Measurements from ENCODE around the gene ZNHIT1.

GRCh38 chr7:101251871-101252659 is 34.1 kb downstream of the ZNHIT1 start:
- no peak for TF ChIP-seq CTCF (IDR thresholded peaks at IDR 0.05)
- no peak for TF ChIP-seq EZH2phosphoT487 (IDR thresholded peaks at IDR 0.05)
